HG03520 (cell line): Measurements from ENCODE around the gene ADCY3.

Experiments used
- ATAC-seq: cut with Tn5 transposase; IDR thresholded peaks from one replicate; pipeline ENCODE4 v1.9.1; 2021; ENCODE audit warnings: mild to moderate bottlenecking, moderate library complexity; ENCODE audit not compliant: unreplicated experiment

The ADCY3 gene

GRCh38 chr2:24920098-24920808 lies at the start of gene ADCY3:
Gene ADCY3 (minus strand): TSS chr2:24920237. CDS start chr2:24918987, 1,250 bp downstream.
- peak; percentile 56 for ATAC-seq

- ATAC-seq, result no peak
Observed at GRCh38 chr2:24969784-24970183, 49.7 kb upstream of the ADCY3 start.

- ATAC-seq, result no peak
Observed at GRCh38 chr2:24961903-24962302, 41.9 kb upstream of the ADCY3 start.

- ATAC-seq, result no peak
Observed at GRCh38 chr2:24959761-24960160, 39.7 kb upstream of the ADCY3 start.

- no peak for ATAC-seq
Observed at GRCh38 chr2:24958411-24958935, 38.4 kb upstream of the ADCY3 start.

- ATAC-seq, result no peak
Observed at GRCh38 chr2:24957976-24958375, 37.9 kb upstream of the ADCY3 start.

GRCh38 chr2:24957221-24957620 lies 37.2 kb upstream of the ADCY3 start:
- no peak for ATAC-seq

- no peak for ATAC-seq
Observed at GRCh38 chr2:24955921-24956320, 35.9 kb upstream of the ADCY3 start.

- ATAC-seq, result no peak
Observed at GRCh38 chr2:24955232-24955631, 35.2 kb upstream of the ADCY3 start.

- no peak for ATAC-seq
Observed at GRCh38 chr2:24950102-24950501, 30.1 kb upstream of the ADCY3 start.

GRCh38 chr2:24948506-24948905 lies 28.5 kb upstream of the ADCY3 start:
- no peak for ATAC-seq

- ATAC-seq, result no peak
Observed at GRCh38 chr2:24947561-24948157, 27.6 kb upstream of the ADCY3 start.

GRCh38 chr2:24945907-24946306 lies 25.9 kb upstream of the ADCY3 start:
- ATAC-seq, result no peak

- no peak for ATAC-seq
Observed at GRCh38 chr2:24943427-24944053, 23.5 kb upstream of the ADCY3 start.

GRCh38 chr2:24939353-24939752 lies 19.3 kb upstream of the ADCY3 start:
- no peak for ATAC-seq

GRCh38 chr2:24937236-24937635 lies 17.2 kb upstream of the ADCY3 start:
- no peak for ATAC-seq

GRCh38 chr2:24935145-24935544 lies 15.1 kb upstream of the ADCY3 start:
- ATAC-seq, result no peak

GRCh38 chr2:24932715-24933114 lies 12.7 kb upstream of the ADCY3 start:
- no peak for ATAC-seq

GRCh38 chr2:24930768-24931167 lies 10.7 kb upstream of the ADCY3 start:
- no peak for ATAC-seq

- no peak for ATAC-seq
Observed at GRCh38 chr2:24929230-24929629, 9.2 kb upstream of the ADCY3 start.

- no peak for ATAC-seq
Observed at GRCh38 chr2:24928036-24928435, 8.0 kb upstream of the ADCY3 start.
